ENCODE results near the gene FAM107B. TPM values are rescaled to one million over a fixed set of nuclear protein-coding genes. Genes with fewer than 3 reads are reported as not detected.
"Not testable (repeated sequence)": the region's sequence is repeated elsewhere in the genome, so short reads cannot be mapped to it uniquely, and the experiment has no call there.

Gene FAM107B
- total RNA-seq, result 10 to 100 TPM; 15.3 to 17.1 TPM
- long read RNA-seq, partial matches to known transcripts, result 1 of 4 reads
- long read RNA-seq, other reads (novel, unspliced or antisense), result 1 of 4 reads

DNA sequence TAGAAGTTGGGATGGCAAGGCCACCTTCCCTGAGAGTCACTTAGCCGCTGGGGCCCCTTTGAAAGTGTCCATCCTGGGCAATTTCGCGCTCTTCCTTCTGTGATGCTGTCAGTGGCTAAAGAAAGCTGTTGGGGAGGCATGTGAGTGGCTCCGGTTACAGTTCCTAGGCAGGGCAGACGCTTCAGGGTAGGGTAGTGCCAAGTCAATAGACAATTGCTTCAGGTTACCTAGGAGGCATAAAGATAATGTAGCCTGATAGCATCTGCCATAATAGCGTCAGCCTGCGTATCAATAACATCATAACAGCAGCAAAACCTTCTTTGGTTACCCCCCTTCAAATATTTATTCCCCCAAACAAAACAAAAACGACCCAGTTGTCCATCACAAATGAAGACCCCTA is at the start of gene FAM107B:
Gene FAM107B, minus strand, starts transcription at position 101 of the 400 bp plus-strand sequence. CDS start 234 bp downstream, outside the sequence.
- ATAC-seq (no peak), DNase-seq (no peak)
- intact Hi-C loops (cut with DNase I), result no loop called here

DNA sequence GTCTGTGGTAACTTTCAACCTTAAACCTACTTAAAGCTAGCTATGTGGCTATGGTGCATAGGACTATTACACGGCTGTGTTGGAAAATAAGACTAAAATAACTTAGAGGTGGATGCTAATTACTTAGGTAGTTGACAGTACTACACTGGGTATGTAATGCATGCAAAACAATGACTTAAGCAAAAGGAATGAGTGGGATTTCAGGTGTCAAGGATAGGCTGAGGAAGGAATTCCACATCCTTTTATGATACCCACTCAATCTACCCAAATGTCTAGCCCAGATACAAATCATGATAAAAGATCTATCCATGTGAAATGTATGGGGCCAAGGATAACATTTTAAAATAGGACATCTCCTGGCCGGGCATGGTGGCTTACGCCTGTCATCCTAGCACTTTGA is 49.3 kb upstream of the FAM107B start:
- no peak for ATAC-seq
- no peak for DNase-seq
- intact Hi-C loops (cut with DNase I), result loop anchor here (2.0 to 10.0 kb wide), 2 partner anchors 289 to 325 kb away; no protein-coding TSS in a partner anchor

DNA sequence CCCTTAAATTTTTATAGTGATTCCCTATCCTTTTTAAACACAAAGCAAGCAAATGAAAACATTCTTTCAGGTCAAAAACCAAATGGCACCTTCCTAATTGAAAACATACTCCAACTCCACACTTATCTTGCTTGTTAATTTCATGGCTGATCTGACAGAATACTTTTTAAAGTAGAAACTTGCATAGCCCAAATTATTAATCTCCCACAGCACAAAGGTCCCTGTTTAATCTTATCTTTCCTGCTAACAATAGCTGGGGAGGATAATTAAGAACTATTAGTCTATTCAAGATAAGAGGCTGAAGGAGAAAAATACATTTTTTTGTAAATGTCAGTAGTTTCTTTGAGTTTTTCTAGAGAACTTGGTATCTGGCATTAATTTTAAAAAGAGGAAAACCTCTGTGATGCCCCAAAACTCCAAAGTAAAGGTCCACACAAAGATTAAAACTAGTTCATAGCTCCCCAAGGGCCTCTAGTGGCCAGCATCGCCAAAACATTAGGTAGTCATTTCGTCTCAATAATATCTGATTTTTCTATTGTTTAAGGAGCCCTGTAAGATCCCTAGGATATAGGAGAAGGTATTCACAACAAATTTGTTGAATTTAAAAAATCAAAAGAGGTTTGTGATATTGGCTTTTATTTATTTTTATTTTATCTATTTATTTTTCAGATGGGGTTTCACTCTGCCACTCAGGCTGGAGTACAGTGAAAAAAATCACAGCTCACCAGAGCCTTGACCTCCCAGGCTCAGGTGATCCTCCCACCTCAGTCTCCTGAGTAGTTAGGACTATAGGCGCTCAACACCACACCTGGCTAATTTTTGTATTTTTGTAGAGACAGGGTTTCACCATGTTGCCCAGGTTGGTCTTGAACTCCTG is 48.4 kb upstream of the FAM107B start:
- DNase-seq (peak; percentile 45), ATAC-seq (peak in 1 of 2 donors; percentile 54)
- intact Hi-C loops (cut with DNase I), result loop anchor here (2.0 to 10.0 kb wide), 2 partner anchors 288 to 324 kb away; no protein-coding TSS in a partner anchor

DNA sequence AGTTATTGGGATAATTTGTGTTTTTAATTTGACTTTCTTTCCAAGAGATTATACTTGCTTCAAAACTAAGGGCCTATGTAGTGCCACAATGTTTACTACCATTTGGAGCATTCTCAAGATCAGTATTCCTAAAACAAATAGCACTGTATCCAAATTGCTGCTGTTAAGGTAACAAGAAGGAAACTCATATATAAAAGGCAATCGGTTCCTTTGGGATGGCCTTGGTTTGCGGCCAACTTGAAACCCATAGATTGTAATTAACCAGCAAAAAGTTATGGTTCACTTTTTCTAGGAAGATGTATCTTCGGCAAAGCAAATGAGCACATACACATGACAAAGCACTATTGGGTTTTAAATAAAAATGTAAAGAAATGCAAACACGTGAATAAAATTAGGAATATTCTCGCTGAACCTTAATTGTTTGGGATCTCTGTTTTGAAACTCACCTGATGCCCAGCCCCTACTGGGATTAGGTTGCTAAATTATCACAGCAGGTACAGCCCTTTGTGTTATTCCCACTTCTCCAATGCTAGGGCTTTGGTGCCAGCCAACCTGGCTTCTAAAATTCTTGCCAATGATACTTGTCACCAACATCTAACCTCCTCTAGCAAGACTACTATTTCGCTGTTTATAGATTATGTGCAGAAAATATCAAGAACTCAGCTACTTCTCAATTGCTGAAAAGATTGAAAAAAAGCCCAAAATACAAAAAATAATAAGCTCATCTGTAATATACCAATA is 47.1 kb upstream of the FAM107B start:
- no peak for DNase-seq
- no peak for ATAC-seq
- intact Hi-C loops (cut with DNase I), result loop anchor here (2.0 to 10.0 kb wide), 2 partner anchors 287 to 323 kb away; no protein-coding TSS in a partner anchor

DNA sequence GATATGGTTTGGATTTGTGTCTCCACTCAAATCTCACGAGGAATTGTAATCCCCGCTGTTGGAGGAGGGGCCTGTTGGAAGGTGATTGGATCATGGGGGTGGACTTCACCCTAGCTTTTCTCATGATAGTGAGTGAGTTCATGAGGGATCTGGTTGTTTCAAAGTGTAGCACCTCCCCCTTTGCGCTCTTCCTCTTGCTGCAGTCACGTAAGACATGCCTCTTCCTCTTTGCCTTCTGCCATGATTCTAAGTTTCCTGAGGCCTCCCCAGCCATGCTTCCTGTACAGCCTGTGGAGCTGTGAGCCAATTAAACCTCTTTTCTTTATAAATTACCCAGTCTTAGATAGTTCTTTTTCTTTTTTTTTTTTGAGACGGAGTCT is 46.1 kb upstream of the FAM107B start:
- no peak for DNase-seq
- intact Hi-C loops (cut with DNase I), result loop anchor here in 1 of 2 donors (10.0 kb wide), 1 partner anchor 286 kb away; no protein-coding TSS in a partner anchor
- ATAC-seq, result no peak

DNA sequence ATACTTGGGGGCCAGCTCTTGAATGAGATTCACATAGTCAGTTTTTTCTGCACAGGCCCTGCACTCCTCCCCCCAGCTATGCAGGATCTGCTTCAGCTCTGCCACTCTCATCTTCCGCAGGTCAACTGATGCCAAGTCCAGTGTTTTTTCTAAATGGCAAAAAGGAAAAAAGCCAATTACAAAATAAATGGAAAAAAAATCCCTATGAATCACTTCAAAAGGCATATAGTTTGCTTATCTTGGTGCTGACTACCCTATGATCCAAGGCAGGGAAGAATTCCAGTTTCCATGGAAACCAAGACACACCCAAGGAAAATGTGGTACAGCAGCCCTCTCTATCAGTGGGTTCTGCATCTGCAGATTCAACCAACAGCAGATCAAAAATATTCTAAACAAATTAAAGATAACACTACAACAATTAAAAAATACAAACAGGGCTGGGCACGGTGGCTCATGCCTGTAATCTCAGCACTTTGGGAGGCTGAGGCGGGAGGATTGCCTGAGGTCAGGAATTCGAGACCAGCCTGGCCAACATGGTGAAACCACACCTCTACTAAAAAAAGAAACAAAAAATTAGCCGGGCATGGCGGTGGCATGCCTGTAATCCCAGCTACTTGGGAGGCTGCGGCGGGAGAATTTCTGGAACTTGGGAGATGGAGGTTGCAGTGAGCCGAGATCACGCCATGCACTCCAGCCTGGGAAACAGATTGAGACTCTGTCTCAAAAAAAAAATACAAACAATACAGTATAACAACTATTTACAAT is 45.5 kb upstream of the FAM107B start:
- ATAC-seq (peak; percentile 53 to 96), DNase-seq (no peak)
- intact Hi-C loops (cut with DNase I), result loop anchor here in 1 of 2 donors (10.0 kb wide), 1 partner anchor 285 kb away; no protein-coding TSS in a partner anchor

DNA sequence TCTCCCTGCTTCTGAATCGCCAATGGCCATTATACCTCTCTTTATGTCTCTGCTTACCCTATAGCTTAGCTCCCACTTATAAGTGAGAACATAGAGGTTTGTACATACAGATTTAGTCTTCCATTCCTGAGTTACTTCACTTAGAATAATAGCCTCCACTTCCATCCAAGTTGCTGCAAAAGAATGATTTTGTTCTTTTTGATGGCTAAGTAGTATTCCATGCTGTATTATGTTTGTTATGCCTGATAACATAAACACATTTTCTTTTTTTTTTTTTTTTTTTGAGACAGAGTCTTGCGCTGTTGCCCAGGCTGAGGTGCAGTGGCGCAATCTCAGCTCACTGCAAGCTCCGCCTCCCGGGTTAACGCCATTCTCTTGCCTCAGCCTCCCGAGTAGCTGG is 42.0 kb upstream of the FAM107B start:
- intact Hi-C loops (cut with DNase I); ATAC-seq; DNase-seq: not testable (repeated sequence)

DNA sequence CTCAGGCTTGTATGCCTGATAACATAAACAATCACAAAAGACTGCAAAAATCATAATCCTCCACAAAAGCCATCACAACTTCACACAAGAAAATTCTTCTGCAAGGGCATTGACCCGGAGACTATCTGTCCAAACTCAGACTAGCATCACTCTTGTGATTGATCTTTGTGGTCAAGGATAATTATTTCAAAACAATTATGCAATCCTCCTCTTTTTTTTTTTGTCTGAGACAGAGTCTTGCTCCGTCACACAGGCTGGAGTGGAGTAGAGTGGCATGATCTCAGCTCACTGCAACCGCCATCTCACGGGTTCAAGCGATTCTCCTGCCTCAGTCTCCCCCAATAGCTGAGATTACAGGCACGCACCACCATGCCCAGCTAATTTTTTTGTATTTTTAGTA is 41.0 kb upstream of the FAM107B start:
- DNase-seq, result no peak
- ATAC-seq, result no peak
- intact Hi-C loops (cut with DNase I), result no loop called here

DNA sequence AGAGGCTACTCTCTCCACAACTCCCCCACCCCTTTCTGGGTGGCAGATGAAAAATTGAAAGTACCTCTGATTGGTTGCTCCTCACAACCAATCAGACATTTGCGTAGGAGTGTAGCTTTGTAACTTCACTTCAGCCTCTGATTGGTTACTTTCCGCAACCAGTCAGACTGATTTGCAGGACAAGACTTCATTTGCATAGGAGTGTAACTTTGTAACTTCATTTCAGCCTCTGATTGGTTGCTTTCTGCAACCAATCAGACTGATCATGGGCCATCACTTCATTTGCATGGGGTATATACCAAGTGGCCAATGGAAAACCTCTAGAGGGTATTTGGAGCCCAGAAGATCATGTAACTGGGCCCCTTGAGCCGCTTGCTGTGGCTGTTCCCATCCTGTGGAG is 37.6 kb upstream of the FAM107B start:
- no peak for DNase-seq
- intact Hi-C loops (cut with DNase I), result no loop called here
- ATAC-seq, result no peak

DNA sequence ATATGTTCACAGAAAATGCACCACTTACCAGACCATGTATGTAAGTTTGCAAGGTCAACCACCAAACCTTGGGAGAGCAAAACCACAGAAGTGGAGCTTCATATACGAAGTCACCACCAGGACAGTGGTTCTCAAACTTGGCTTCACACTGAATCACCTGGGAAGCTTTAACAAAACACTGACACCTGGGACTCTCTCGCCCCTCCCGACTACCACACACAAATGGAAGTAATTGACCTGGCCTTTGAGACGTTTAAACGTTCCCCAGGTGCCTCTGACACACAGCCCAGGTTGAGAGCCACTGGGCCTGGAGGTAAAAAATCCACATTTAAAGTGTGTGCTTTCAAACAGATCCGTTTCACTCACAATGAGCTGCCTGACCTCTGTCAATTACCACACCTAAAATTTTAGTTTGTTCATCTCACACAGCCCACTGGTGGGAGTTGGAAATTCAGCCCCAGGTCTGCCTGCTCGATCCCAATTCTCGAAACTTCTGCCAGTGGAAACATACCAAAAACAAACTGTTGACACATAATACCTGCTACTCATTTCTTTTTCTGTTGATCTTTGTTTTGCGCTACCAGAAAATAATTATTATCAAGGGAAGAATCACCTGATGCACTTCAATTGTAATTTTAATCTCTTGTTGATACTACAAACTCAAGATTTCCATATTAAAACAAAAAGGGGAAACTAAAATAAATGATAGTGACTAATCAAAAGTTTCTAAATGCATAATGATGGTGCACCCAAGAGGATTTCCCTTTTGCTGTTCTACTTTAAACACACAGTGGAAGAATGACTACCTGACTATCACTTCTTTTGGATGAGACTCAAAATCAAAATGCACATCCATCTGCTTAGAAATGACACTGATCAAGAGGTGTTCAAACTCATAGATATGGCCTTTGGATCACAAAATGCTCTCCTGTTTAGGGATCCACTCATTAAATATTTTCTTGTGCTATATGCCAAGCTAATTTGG is 36.6 kb upstream of the FAM107B start:
- DNase-seq (no peak), ATAC-seq (no peak)
- intact Hi-C loops (cut with DNase I), result no loop called here

DNA sequence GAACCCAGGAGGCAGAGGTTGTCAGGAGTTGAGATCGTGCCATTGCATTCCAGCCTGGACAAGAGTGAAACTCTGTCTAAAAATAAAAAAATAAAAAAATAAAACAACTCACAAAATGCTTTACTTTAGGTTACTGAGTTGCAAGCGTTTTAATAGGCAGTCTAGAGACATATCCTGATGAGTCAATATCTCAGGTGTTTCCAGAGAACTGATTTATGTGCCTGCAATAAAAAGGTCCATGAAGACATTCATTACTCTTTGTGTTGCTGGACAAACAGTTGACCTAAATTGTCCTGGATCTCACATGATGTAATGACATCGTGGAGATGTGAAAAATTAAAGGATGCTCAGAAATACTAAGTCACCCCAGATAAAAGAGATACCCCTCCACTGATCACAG is 31.6 kb upstream of the FAM107B start:
- DNase-seq (no peak), ATAC-seq (no peak)
- intact Hi-C loops (cut with DNase I), result no loop called here

DNA sequence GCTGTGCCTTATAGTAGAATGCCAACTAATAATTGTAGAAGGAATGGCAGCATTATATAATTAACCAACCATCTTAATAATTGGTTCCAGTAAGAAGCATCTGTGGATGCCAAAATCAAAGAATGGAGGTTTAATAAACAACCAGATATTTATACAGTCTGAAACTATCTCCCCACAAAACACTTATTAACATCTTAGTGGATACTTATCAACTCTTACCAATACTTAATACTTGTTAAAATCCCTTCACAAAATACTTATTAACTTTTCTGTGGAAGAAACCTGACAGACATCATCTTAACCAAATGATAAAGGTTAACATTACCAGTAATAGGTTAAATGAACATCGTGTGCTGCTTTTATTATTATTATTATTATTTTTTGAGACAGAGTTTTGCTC is 29.1 kb upstream of the FAM107B start:
- ATAC-seq (no peak), DNase-seq (no peak)
- intact Hi-C loops (cut with DNase I), result no loop called here

DNA sequence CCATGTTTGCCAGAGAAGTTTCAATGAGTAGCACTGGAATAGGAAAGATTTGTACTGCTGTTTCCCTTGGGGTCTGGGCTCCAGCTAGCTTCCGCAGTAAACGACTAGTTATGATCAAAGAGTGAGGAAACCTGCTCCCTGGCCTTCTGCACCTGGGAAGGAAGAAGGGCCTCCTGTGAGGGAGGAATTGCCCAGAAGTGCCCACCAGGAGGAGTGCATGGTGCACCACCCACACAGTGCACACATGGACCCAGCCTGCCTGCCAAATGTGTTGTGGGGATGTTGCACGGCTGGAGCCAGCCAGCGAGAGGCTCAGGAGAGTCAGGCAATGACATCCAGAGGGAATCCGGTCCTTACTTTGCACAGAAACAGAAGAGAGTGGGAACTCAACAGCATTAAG is 27.0 kb upstream of the FAM107B start:
- no peak for DNase-seq
- intact Hi-C loops (cut with DNase I), result no loop called here
- ATAC-seq, result peak in 1 of 2 donors; percentile 64

DNA sequence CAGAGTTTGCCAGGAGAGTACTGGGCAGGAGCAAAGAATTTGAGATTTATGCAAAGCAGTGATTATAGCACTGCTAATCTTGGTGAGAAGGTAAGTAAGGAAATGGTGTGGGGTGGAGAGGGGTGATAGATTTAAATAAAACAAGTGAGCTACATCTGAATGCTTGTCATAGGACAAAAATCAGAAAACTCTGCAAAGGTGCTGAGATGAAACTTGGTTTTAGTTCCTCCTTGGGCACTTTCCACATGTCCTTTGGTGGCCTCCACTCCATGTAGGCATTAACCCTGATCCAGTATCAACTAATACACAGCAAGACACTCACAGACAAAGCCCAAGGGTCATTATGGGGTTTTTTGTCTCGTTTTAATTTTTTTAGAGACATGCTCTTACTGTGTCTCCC is 25.7 kb upstream of the FAM107B start:
- intact Hi-C loops (cut with DNase I), result no loop called here
- DNase-seq (no peak), ATAC-seq (no peak)

DNA sequence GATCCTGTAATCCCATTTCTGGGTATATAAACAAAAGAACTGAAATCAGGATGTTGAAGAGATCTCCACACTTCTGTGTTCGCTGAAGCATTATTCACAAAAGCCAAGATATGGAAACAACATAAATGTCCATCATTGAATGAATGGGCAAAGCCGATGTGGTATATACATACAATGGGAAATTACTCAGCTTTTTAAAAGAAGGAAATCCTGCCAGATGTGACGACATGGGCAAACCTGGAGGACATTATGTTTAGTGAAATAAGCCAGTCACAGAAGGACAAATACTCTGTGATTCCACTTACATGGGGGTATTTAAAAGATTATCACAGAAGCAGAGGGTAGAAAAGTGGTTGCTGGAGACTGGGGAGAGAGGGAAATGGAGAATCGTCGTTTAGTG is 23.9 kb upstream of the FAM107B start:
- intact Hi-C loops (cut with DNase I), result no loop called here
- no peak for ATAC-seq
- DNase-seq, result no peak

DNA sequence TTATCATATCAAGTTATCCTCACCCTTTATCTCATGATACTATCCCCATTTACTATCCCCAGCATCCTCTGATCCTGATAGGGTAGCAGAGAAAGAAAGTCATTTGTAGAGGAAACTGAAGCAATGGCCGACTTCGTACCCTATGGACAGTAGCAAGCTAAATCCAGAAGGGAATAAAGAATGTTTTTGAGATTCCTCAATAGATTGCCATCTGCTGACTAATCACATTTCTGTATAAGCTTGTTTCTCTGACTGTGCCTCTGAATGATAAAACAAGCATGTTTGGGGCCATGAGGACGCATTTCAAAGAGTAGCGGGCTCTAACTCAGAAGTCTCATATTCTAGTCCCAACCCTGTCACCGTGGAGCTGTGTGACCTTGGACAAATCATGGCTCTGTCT is 13.2 kb upstream of the FAM107B start:
- DNase-seq (no peak), ATAC-seq (no peak)
- intact Hi-C loops (cut with DNase I), result no loop called here

DNA sequence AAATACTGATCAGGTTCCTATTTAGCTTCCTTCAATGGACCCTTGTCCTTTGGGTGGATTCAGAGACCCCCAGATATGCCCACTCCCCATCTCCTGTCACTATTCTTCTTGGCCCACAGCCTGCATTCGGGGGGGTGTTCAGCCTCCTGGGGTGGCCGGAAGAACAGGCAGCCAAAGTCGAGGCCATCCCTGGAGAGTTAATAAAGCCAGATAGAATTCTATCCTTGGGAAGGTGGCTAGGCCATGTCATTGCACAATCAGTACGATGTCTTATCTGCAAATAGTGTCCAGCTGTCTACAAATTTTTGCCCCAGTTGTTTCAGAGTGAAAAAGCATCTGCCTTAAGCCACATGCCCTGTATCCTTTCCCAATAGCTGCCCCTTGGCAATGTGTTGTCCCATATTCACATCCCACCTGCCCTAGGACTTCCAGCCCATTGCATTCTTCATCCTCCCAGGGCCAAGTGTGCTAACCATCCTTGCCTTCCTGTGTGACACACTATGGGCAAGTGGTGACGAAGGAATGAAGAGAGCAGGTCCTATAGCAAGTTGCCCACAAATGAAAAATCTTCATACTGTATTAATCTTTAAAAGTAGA is 9.9 kb upstream of the FAM107B start:
- intact Hi-C loops (cut with DNase I), result no loop called here
- ATAC-seq, result no peak
- DNase-seq, result no peak
